HS-27A (cell line): Measurements from ENCODE around the gene NCAM1.
"Not testable (repeated sequence)": the region's sequence is repeated elsewhere in the genome, so short reads cannot be mapped to it uniquely, and the experiment has no call there.

Experiments used
- DNase-seq: peaks from one replicate; pipeline ENCODE4 v3.0.0-alpha.2; 2012; ENCODE audit warnings: low read depth, missing footprints

NCAM1 gene

GRCh38 chr11:113278925-113279324, 317.7 kb downstream of the NCAM1 start:
- no peak for DNase-seq

DNA sequence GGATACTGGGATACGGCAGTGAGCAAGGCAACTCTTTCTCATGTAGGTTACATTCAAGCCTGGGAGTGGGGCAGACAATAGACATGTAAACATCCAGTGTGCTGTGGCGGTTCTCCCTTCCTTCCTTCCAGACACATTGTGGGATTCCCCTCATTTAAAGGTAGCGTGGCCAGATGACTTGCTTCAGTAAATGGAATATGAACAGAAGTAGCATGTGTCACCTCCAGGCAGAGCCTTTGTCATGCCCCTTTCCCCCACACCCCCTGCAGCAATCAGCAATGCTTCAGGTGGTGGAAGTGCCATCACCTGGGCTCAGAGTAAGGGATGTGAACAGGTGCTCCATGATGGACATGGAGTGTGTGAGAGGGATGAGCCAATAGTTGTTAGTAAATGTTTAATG, 318.4 kb downstream of the NCAM1 start:
- no peak for DNase-seq

DNA sequence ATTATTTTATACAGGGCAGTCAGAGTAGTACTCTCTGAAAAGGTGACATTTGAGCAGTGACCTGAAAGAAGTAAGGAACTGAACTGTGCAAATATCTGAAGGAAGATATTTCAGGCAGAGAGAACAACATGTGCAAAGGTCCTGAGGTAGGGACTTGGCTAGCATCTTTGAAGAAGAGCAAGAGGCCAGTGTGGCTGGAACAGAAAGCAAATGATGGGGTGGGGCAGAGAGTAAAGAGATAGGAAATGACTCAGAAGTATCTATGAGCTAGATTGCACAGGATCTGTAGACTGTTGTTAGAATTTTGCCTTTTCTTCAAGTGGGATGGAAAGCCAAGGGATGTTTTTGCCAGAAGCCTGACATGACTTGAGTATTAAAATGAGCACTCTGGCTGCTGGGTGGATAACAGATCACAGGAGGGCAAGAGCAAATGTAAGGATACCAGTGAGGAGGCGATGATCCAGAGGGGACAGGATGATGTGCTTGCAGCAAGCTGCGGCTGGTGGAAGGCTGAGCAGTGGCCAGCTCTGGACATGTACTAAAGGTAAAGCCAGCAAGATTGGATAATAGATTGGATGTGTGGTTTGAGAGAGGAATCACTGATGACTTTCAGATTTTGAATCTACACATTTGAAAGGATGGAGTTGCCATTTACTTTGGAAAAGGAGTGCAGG, 320.0 kb downstream of the NCAM1 start:
- DNase-seq, result no peak

GRCh38 chr11:113282898-113283437, 321.7 kb downstream of the NCAM1 start:
- no peak for DNase-seq

GRCh38 chr11:113283881-113284280, 322.7 kb downstream of the NCAM1 start:
- DNase-seq, result no peak

DNA sequence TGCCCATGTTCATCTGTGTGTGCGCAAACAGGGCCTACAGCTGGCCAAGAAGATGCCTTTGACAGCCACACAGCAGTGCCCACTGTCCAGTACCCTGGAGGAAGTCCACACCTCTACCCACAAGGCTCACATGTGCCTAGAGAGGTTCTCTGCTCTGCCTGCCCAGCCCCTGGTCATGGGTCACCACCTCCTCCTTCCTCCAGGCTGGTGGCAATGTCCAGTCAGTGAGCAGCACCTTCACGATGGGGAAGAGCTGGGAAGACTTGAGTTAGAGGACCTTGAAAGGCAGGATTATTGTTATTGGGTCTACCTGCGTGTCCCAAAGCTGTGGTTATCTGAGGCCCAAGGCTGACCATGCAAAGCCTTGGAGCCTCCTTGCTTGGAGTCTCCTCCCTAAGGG, 324.8 kb downstream of the NCAM1 start:
- no peak for DNase-seq

- DNase-seq, result no peak
Observed at GRCh38 chr11:113286509-113287497, 325.6 kb downstream of the NCAM1 start.

DNA sequence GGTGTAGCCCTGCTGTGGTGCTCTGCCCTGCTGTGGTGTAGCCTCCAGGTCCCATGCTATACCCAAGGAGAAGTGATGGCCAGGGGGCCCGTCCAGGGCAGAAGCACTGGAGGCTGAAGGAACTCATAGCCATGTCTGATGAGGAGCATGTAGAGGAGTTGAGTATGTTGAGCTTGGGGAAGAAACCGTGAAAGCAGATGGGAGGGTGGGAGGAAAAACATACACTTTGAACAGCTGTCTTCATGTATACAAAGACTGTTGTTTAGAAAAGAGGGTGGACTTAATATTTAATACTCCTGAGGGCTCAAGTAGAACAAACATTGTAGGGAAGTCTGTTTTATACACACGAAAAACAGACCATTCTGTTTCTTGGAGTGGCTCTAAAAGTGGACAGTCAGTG, 326.6 kb downstream of the NCAM1 start:
- DNase-seq, result no peak

DNA sequence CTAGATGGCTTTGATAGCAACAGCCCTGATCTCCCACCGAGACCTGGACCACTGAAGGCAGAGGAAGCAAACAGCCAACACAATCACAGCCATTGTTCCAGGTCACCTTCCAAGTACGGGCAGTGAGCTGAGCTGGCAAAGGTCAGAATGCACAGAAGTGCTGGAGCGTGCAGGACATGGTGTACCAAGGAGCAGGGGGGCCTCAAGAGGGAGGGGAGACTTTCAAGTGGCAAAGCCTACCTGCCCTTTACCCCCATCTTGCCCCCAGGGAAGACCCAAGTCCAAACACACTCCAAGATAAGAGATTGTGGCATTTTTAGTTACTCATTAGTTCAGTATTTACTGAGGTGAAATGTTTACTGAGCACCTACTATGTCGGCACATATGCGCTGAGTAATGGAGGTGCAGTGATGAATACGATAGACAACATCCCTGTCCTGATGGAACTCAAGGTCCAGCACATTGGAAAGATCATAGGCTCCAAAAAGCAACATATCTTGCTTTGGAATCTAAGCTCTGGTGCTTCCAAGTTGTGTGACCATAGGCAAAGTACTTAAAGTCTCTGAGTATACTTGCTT, 327.2 kb downstream of the NCAM1 start:
- DNase-seq, result no peak

GRCh38 chr11:113289431-113290187, 328.4 kb downstream of the NCAM1 start:
- no peak for DNase-seq

DNA sequence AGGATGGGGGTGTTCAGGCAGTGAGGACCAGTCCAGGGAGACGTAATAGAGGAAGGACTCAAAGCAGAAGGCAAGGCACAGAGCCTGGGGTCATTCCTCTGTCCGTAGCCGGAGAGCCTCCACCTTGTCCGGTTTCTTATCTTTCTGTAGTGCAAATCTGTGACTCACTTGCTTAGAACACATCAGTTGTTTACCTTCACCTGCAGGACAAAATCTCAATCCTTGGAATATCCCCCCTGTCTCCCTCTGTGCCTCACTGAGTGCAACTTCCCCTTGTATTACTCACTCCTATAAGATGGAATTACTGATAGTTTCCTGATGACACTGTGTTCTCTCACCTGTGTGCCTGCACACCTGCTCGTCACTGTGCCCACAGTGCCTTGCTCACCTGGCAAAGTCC, 332.7 kb downstream of the NCAM1 start:
- no peak for DNase-seq

DNA sequence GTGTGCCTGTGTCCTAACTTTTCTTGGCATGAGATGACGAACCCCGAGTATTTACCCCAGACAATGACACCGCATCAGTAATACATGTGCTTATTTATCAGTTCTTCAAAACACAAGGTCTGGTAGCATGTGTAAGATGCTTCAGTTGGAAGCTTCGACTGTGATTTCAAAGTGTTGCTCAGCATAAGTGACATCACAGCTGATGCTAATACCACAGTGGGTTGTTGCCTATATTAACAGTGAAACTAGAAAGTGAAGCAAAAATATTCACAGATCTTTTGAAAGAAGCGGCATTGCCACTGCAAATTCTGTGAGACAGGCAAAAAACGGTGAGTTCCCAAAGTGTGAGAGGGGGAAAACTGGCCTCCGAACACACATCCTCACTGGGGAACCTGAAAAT, 334.8 kb downstream of the NCAM1 start:
- no peak for DNase-seq

DNA sequence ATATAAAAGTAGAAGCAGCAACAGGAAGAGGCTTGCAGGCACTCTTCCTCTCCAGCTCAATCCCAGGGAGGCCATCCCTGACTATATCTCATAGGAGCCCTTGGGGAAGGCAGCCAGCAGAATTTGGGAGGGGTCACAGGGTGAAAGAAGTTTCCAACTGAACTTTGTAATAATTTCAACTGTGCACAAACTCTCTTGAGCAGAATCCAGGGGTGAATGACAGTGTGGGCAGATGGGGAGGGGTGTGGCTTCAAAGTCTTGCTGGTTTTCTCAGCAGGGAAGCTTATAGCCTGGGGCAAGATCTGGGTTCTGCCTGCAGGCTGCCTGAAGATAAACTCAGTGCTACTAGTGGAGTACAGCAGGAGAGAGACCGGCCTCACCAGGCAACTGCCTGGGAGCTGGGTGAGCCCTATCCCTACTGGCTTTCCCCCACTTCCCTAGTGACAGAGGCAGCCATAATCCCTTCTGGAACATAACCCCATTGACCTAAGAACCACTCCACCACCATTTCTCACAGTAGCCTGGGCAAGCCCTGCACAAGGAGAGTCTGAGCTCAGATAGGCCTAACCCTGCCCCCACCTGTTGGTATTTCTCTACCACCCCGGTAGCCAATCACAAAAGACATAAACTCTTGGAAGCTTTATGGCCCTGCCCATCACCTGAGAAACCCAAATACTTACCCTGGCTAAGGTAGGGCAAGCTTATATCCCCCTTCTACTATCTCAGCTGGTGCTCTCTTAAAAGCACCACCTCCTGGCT, 335.4 kb downstream of the NCAM1 start:
- no peak for DNase-seq

- DNase-seq, result not testable (repeated sequence)
Observed at GRCh38 chr11:113298496-113298895, 337.3 kb downstream of the NCAM1 start.

GRCh38 chr11:113304916-113305315, 343.7 kb downstream of the NCAM1 start:
- no peak for DNase-seq

- DNase-seq, result no peak
Observed at GRCh38 chr11:113305440-113306336, 344.5 kb downstream of the NCAM1 start.

DNA sequence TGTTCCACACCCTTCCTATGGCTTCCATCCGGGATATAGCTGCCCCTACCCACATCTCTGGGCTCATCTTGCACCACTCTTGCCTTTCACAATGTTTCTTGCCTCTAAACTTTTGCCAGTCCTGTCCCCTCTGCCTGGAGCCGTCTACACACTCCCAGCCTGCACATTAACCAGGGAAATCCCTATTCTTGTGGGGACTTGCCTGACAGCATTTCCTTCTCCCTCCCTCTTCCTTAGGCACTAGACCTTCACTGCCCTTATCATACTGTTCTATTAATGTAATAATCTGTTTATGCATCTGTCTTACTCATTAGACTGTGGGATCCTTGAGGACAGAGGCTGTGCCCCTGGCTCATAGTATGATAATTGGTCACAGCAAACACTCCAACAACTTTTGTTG, 347.4 kb downstream of the NCAM1 start:
- no peak for DNase-seq

DNA sequence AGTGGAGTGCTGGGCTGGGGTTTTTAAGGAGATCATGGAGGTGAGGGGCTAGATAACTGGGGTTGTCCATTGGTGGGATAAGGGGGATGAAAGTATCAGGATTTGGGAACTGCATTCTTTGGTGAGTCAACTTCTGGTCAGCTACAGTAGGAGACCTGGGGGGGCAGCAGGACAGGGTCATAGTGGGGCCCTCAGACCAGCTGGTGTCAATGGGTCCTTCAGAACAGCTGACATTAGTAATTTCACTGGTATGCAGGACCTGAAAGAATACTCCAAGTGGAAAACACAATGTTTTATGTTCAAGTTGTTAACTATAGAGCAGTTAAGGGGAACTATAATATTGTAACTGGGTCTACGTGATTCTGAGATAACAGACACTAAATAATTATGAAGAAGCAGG, 350.3 kb downstream of the NCAM1 start:
- no peak for DNase-seq

DNA sequence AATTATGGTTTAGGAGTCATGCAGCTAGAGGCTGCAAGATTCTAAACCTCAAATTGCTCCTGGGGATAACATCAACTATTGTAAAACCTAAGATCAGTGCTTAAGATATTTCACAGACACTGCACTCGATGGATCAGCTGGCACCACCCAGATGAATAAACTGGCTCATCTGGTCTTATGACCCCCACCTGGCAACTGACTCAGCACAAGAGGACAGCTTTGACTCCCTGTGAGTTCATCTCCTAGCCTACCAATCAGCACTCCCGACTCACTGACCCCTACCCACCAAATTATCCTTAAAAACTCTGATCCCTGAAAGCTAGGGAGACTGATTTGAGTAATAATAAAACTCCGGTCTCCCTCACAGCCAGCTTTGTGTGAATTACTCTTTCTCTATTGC, 352.4 kb downstream of the NCAM1 start:
- DNase-seq, result no peak

GRCh38 chr11:113314065-113314388, 352.8 kb downstream of the NCAM1 start:
- DNase-seq, result no peak
